ENCODE results near the gene TTC34.
"Not testable (repeated sequence)": the region's sequence is repeated elsewhere in the genome, so short reads cannot be mapped to it uniquely, and the experiment has no call there.

The TTC34 gene

DNA sequence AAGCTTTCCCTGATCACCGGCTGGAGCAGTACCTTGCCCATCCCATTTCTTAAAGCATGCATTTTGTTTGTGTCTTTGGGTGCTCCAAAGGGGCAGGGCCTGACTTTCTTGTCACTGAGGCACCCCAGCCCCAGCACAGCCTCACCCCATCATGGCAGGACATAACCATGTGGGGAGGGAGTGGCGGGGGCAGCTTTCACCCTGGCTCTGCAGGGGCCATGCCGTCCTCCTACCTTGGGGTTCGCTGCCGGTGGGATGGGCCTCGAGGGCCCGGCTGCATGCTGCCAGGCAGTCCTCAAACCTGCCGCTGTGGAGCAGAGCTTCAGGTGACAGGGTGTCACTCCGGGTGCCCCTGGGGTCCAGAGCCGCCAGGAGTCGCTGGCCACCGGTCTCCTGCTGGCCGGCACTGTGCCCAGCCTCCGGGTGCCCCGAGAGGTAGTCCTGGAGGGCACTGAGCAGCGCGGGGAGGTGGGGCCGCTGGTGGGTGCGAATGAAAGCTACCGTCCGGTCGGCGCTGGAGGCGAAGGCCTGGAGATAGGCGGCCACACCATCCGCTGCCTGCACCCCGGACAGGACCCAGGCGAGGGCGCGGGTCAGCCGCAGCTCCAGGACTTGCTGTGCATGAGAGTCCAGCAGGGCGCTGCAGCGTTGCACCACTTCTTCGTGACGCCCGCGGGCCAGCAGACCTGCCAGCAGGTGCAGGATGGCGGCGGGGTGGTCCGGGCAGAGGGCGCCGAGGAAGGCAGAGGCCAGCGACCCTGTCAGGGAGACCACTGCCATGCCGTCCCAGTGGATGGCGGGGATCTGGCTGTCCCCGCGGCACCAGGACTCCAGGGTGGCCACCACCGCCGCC is 1.5 kb downstream of the TTC34 start:
- DNase-seq (ENCODE audit: low read depth in 2 of 2): no peak

DNA sequence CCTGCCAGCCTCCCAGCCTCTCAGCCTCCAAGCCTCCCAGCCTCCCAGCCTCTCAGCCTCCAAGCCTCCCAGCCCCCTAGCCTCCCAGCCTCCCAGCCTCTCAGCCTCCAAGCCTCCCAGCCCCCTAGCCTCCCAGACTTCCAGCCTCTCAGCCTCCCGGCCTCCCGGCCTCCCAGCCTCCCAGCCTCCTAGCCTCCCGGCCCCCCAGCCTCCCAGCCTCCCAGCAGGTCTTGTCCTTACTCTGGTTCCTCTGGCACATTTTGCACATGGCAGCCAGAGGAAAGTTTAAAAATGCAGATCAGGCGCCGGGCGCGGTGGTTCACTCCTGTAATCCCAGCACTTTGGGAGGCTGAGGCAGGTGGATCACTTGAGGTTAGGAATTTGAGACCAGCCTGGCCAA is 2.5 kb downstream of the TTC34 start:
- not testable (repeated sequence) for DNase-seq (ENCODE audit: low read depth in 2 of 2)

DNA sequence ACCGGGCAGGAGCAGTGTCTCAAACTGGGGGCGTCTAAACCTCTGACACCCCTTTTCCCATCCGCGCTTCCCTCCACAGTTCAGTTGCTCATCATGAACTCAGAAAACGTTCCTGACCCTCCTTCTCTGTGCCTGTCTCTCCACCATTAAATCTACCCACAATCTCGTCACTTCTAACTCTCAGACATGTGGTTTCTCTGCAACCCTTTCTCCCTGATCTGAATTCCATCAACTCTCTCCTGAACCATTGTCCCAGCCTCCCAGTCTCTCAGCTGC is 3.8 kb downstream of the TTC34 start:
- no peak for DNase-seq (ENCODE audit: low read depth in 2 of 2)

DNA sequence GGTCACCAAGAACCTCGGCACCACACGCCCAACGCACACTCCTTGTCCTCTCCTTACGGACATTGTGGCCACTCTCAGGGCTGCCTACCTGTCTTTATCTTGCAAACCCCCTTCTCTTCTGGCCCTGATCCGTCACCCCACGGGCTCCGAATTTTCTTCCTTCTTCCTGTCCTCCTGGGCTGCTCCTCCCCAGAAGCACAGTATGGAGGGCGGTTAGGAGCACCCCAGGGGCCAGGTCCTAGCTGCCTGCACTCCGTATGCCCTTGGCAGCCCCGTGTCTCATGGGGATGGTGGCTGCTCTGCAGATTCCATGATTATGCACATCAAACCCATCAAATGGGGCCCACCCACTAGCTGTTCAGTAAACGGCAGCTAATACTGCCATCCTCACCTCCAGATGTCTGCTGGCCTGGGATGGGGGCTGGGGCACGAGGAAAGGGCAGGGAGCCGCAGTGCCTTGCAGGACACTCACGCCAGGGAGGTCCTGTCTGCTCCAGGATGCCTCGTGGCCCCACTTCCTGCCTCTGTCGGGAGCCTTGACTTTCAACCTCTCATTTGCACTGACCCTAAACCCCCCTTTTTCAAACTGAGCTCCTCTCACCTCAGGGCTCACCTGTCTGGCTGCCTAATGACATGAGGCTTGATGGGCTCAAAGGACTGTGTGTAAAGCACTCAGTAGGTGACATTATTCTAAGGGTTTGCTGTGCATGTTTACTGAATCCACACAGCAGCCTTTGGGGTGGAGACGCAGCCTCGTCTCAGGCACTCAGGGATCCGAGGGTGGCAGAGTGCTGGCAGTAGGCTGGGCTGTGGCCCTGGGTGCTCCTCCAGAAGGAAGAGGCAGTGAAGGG is 4.4 kb downstream of the TTC34 start:
- no peak for DNase-seq (ENCODE audit: low read depth in 2 of 2)

DNA sequence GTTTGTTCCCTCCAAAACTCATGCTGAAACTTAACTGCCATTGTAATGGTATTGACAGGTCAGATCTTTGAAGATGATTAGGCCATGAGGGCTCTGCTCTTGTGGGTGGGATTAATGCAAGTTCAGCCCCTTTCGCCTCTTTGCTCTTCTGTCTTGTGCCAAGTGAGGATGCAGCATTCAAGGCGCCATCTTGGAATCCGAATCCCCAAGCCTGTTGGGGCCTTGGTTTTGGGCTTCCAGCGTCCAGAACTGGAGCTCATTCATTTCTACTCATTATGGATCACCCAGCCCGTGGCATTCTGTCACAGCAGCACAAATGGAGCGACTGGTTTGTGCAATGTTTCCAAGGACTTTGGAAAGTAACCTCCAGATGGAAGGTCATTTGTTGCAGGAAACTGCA is 5.6 kb downstream of the TTC34 start:
- no peak for DNase-seq (ENCODE audit: low read depth in 2 of 2)

DNA sequence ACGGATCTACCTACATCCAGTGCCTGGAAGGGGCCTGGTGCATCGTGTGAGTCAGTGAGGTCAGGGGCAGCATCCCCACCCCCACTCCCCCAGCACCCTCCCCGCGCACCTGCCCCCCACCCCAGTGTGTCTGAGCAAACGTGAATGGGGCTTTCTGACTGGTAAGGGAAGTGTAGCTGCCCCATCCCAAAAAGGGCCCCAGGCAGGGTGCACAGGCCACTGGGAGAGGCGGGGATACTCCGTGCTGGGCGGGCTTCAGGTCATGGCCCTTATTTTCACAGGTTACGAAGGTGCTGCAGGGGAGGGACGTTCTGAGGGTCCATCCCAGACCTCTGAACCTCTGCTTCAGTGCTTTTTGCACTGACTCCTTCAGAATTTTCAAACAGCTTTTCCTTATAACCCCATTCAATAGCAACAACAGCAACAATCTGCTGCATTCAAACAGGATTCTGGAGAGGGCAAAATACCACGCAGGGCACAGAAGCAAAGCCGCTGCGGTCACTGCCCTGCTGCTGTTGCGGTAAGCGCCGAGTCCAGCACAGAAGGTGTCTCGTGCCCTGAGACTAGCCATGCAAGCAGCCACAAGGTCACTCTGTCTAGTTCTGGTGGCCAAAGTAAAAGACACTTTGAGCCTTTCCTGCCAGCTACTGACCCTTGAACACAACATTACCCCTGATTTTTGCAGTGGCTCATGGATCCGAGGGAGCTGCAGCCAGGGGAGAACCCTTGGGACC is 10.3 kb downstream of the TTC34 start:
- DNase-seq (ENCODE audit: low read depth in 2 of 2): no peak

DNA sequence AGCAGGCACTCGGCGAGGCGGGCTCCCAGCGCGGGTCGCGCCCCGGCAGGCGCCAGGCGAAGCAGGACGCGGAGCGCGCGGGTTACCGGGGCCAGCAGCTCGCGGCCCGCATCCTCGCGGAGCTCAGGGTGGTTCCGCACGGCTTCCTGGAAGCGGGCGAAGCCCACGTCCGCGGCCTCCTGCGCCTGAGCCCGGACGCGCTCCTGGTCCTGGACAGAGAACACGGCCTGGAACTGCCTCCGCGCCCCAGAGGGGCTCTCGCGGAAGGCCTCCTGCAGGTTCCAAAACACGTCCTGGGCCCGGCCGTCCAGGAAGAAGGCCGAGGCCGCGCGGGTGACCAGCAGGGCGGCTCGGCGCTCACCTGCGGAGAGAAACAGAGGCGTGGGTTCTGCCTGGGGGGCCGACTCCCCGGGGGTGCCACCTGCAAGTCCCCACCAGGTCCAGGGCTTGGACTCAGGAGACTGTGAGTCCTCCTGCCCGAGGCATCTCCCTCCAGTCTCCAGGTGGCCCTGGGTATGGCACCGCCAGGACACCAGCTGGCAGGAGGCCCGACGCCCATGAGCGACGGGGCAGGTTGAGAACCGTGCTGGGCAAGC is 11.4 kb downstream of the TTC34 start:
- no peak for DNase-seq (ENCODE audit: low read depth in 2 of 2)

DNA sequence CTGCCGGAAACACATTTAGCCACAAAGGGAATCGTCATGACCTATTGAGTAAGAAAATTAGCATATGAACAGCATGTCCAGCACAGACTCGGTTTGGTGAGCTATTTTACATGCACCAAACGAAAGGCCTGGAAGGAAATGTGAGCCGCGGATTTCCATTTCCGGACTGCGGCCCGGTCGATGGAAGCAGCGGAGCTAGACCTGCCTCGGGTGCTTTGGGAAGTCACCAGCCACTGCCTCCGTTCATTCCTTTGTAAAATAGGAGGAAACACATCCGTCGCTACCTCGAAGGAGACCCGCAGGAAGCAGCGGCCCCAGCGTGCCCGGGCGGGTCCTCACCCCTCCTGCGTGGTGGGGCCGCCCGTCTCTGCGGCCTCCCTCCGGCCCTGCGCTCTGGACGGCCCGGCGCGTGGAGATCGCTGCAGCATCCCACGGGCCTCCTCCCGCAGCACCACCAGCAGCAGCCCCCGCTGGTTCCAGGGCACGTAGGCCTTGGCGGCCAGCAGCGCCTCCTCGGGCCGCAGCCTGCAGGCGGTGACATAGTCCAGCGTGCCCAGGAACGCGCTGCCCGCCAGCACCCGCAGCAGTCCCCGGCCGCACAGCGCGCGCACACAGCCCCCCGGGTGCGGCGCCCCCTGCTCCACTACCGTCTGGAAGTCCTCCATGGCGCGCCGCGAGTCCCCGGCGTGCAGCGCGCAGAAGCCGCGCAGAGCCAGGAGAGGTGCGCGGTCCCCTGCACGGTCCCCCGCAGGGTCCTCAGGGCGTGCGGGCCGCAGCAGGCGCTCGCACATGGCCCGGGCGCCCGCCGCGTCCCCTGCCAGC is 12.1 kb downstream of the TTC34 start:
- no peak for DNase-seq (ENCODE audit: low read depth in 2 of 2)

DNA sequence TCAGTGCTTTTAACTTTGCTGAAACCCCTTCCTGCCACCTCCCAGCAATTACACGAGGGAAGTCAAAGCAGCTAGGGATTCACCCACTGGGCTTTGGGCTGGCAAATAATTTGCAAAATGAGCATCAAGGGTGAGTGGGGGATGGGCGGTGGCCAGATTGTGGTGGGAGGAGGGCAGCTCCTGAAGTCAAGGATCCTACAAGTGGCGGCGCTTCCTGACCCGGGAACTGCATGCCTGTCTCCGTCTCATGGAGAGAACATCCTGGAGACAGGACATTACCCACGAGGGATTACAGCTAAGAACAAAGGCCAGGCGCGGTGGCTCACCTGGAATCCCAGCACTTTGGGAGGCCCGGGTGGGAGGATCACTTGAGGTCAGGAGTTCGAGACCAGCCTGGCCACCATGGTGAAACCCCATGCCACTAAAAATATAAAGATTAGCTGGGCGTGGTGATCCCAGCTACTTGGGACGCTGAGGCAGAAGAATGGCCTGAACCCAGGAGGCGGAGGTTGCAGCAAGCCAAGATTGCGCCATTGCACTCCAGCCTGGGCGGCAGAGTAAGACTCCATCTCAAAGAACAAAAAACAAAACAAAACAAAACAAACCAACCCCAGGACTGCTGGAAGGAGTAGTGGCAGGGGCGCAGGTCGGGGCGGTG is 12.9 kb downstream of the TTC34 start:
- DNase-seq (ENCODE audit: low read depth in 2 of 2): no peak

DNA sequence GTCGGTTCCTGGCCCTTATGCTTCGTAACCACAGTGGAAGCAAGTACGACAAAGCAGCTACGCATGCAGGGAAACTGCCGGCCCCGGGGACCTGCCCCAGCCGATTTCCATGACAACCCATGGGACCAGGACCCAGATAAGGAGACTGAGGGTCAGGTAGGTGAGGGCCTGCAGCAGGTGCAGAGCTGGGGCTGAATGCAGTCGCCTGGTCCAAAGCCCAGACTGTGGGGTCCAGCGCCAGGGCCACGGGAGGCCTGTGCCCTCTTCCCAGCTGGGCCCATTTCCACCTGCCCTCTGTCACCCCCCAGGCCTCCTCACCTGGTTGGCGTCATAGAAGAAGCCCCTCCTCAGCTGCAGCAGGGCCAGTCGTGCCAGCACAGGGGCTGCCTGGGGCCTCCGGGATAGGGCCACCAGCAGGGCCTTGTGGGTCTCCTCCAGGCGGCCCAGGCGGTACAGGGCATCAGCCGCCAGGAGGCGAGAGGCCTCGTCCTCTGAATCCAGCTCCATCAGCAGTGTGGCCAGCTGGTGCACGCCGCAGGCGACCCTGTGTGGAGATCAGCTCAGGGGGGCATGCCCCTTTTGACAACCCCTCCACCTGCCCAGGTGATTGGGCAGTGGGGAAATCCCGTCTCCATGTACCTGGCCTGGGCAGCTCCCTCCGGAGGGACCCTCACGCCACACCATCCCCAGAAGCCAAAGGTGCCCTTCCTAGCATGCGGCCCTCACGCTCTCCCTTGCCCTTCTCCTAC is 14.2 kb downstream of the TTC34 start:
- no peak for DNase-seq (ENCODE audit: low read depth in 2 of 2)

DNA sequence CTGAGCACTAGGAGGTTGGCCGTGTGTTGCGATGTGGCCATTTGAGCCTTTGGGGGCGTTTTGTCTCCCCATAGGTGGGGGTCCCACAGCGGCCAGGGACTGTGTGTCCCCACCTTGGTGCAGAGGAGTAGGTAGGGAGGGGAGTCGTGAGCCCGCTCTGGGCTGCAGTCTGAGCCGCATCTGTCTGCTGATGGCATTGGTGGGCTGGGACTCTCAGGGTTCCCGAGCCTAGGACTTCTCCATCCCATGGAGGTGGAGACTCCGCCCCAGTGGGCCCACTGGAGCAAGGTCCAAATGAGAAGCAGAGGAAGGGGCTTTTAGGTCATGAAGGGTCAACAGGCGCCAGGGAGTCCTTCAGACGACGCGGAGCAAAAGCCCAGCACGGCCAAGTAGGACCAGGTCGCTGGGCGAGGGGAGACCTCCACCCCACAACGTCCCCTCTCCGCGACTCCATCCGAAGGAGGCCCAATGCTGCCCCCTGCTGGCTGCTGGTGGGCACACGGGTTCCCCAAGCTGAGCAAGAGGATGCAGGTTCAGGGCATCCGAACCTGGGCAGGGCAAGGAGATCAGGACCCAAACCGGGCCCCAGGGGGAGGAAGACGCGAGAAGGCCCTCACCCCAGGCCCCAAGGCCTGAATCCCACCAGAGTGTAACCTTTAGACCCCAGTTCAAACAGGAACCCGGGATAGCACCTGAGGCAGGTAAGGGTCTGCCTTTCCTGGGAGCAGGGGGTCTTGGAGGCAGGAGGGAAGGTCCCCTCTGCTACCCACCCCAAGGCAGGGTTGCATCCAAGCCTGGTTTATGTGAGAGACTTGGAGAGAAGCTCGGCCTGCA is 14.9 kb downstream of the TTC34 start:
- DNase-seq (ENCODE audit: low read depth in 2 of 2): peak; percentile 52 to 59

DNA sequence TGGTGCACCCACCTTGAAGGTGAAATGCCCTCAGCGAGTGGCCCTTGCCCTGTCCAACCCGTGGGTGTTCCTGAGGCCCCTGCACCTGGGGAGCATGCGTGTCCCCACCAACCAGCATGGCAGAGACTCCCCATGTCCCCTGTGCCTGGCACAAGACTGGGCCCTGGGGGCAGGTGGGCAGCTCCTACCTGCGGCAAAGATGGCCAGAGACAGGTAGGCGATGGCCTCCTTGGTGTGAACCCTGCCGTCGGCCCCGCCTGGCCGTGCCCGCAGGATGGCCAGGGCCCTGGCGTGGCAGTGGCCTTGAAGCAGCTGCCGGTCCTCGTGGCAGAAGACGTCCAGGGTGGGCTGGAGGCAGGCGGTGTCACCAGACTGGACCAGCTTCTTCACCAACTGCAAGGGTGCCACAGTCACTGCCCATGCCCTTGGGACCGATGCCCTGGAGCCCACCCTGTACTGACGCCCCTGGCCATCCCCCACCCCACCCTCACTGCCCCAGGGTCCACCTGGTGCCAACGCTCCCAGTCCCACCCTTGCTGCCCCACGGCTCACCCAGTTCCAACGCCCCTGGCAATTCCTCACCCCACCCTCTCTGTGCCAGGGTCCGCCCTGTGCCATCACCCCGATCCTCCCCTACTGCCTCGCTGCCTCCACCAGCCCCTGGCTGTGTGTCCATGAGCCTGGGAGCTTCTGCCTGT is 15.7 kb downstream of the TTC34 start:
- DNase-seq (ENCODE audit: low read depth in 2 of 2): no peak

DNA sequence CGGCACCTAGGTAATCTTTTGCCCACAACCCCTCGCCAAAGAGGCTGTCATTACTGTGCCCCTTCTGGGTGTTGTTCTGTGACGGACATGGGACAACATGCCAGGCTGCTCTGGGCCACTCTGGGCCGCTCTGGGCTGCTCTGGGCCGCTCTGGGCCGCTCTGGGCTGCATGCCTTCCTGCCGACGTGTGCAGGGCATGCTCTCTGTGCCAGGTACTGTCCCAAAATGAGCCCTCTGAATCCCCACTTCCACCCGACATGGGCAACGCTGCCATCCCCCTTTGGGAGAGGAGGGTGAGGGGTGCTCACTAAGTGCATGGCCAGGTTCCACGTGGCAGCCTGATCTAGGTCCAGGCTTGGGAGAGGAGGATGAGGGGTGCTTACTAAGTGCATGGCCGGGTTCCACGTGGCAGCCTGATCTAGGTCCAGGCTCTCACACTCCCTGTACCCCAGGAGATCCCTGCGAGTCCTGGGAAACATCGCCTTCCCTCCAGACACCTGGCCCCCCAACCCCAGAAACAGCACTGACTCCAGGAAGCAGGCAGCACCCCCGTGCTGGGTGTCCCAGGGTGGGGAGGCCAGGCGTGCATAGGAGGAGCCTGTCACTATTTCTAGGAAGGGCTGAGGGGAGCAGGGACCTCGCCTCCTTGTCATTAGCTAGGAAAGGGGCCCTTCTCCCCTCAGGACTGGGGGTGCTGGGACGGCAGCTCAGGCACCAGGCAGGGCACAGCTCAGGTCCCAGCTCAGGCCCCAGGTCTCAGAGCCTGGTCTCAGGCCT is 16.5 kb downstream of the TTC34 start:
- DNase-seq (ENCODE audit: low read depth in 2 of 2): no peak

DNA sequence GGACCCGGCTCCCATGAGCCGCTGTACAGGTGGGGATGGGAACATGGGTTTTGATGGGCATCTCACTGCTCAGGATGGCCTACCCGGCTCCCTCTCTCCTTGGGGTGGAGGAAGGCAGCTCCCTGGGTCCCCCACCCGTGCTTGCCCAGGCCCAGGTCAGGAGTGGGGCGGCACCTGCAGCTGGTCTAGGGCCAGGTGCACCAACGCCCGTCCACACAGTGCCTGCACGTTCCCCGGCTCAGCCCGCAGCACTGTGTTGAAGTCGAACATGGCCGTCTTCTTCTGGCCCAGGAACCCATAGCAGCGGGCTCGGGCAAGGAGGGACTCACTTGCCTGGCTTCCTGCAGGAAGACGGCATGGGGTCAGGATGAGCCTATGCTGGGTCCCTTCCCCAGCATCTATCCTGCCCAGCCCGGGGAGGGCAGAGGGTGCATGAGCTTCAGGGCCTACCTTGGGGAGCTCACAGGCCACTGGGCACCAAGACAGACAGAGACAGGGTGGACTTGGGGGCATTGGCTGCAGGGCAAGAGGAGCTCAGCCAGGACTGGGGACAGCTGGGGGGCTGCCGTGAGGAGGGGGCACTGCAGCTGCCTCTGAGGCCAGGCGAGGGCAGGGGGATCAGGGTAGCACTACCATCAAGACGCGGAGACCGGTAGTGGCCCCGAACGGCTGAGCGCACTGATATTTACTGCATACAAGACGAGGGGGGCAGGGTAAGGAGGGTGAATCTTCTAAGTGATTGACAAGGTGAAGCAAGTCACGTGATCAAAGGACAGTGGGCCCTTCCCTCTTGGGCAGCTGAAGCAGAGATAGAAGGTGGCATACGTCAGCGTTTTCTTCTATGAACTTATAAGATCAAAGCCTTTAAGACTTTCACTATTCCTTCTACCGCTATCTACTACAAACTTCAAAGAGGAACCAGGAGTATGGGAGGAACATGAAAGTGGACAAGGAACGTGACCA is 17.8 kb downstream of the TTC34 start:
- DNase-seq (ENCODE audit: low read depth in 2 of 2): no peak

DNA sequence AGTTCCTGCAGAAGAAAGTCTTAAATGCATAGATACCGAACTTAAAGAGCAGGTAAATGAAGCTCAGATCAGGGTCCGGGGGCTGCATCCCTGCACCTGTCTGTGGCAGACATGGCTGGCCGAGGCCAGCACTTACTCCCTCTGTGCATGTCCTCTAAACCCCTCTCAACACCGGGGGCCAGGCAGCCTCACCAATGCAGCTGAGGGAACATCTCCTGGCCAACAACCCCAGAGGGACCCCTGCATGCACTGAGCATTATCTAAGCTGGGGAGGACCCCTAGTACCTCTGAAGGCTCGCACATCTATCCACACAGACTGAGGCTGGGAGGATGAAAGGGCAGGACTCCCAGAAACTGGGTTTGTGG is 18.4 kb downstream of the TTC34 start:
- no peak for DNase-seq (ENCODE audit: low read depth in 2 of 2)

DNA sequence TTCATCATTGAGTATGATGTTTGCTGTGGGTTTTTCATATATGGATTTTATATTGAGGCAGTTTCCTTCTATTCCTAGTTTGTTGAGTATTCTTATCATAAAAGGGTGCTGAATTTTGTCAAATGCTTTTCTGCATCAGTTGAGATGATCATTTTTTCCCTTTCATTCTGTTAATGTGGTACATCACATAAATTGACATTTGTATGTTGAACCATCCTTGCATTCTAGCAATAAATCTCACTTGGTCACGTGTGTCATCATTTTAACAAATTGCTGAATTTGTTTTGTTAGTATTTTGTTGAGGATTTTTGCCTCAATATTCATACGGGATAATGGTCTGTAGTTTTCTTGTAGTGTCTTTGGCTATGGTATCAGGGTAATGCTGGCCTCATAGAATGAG is 19.9 kb downstream of the TTC34 start:
- no peak for DNase-seq (ENCODE audit: low read depth in 2 of 2)

DNA sequence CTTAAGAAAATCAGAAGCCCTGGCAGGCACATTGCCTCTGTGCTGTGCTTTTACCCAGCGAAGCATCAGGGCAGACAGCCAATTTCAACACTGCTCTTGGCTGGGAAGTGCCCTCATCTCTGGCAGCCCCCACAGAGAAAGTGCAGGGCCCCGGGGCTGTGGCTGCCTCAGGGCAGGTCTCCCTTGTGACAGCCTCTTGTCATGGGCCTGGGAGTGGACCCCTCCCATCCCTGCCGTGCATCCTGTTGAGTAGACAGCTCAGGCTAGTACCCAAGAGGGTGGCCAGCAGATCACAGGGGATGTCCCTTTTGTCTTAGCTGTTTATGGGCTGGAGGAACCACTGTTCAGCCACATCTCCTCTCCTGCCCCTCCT is 23.3 kb downstream of the TTC34 start:
- no peak for DNase-seq (ENCODE audit: low read depth in 2 of 2)
